Panc1 (cell line): ENCODE data around the gene GATD1.

Source experiments
- CTCF ChIP-seq: fragments of 450-650 bp; IDR thresholded peaks from 2 replicates; pipeline ENCODE4 v1.5.1; 2017; ENCODE audit warnings: mild to moderate bottlenecking
- REST ChIP-seq, 2 experiments: IDR thresholded peaks; 2 replicates each; pipeline ENCODE4 v1.6.1; 2011 to 2012; ENCODE audit warnings: low read depth in 2 of 2, control low read depth in 1 of 2, low read length in 1 of 2, mild to moderate bottlenecking in 1 of 2, moderate library complexity in 1 of 2; ENCODE audit not compliant: insufficient read depth in 1 of 2

- TF ChIP-seq REST (IDR thresholded peaks at IDR 0.05; ENCODE audit: insufficient read depth in 1 of 2, low read depth in 2 of 2, low read length in 1 of 2) (no peak), CTCF (no peak)
These were observed 42.0 kb upstream of the GATD1 start for GRCh38 chr11:819129-819931.
